GM12801 (cell line): ENCODE results near the gene KRTAP26-1.

ENCODE experiments used
- CTCF ChIP-seq: IDR thresholded peaks from one replicate; pipeline ENCODE4 v1.5.1; 2011; ENCODE audit warnings: control low read depth; ENCODE audit not compliant: insufficient read length; ENCODE audit errors: extremely low read depth

Gene KRTAP26-1

GRCh38 chr21:30340714-30341573 is 20.8 kb upstream of the KRTAP26-1 start:
- no peak for TF ChIP-seq CTCF

DNA sequence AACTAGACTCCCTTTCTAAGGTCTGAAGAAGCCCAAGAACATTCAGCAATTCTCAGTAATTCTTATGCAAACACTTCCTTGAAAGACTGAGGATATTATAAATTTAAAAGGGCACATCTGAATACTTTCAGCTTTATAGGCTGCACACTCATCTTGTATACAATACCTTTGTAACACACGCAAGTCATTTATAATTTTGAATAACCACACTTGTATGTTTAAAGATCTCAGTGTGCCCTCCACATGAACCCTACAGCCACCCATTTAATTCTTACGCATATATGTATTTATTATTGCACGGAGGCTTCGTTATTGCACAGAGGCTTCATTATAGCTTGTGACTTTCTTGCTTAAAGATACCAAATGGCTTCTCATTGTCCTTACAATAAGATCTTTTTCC is 18.6 kb upstream of the KRTAP26-1 start:
- TF ChIP-seq CTCF = no peak

- no peak for TF ChIP-seq CTCF
Observed at GRCh38 chr21:30337772-30338171, 17.7 kb upstream of the KRTAP26-1 start.

- no peak for TF ChIP-seq CTCF
Observed at GRCh38 chr21:30337276-30337744, 17.2 kb upstream of the KRTAP26-1 start, which contains the start of gene KRTAP27-1. Gene KRTAP27-1 (minus strand): TSS chr21:30337694. CDS start chr21:30337668, 26 bp downstream.

DNA sequence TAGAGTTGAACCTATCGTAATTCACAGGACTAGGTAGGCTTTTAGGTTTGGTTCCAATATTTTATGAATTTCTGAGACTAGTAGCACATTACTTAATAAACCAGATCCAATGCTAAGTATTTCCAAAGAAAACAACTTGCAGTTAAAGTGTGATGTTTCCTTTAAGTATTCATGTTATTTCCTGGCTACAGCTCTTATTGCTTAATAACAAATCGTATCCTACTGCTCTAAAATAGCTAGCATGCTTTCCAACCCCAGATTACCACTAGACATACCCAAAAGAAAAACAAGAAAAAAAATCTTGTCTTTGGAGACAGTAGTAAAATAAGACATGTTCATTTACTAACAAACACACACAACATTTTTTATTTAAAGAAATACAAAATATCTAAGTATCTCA is 16.5 kb upstream of the KRTAP26-1 start:
- TF ChIP-seq CTCF = no peak

GRCh38 chr21:30333736-30334135 is 13.6 kb upstream of the KRTAP26-1 start:
- no peak for TF ChIP-seq CTCF

DNA sequence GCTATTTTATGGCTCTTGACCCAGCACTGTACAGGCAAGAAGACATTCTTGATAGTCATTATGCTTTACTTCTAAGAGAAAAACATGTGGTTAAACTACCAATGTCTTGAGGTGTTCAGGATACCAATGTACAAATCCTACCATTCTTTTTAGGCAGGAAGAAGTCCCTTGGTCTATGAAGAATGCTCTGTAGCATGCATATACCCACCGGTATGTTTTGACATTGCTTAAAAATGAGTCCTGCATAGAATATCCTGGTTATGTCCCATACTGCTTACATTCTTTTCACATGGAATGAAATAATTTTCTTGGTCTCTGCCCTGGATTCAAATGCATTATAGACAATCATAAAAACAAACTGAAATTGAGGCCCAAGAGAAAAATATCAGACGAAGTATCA is 12.6 kb upstream of the KRTAP26-1 start:
- no peak for TF ChIP-seq CTCF
